ENCODE results near the gene CP. TPM values are rescaled to one million over a fixed set of nuclear protein-coding genes. Genes with fewer than 3 reads are reported as not detected.

The CP gene
- total and polyA plus RNA-seq, 9 of the 15 experiments (the other 6 are each of a cell fraction or from before 2014, with no cell fraction given), result 0.30 to 0.75 TPM; not detected in 7

DNA sequence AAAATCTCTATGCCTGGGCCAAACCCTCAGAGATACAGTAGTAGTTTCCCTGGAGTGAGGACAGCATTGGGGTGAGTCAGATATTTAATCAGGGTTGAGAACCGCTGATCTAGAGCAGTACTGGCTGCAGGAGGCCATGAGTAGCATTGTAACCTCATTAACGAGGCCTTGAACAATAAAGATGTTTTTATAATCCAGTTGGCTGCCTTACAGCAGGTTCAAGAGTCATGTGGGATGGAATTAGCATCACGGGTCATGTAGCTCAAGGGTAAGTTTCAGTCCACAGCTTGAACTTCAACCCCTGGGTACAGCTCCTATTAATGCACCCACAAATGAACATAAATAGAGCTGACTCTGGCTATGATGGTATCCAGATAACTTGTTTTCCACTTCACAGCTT lies 87.1 kb downstream of the CP start:
- Histone ChIP-seq H3K79me2 (ENCODE audit: control insufficient read depth, insufficient read depth, low read length) (peaks cover 8% of the 10 kb centered on the region; the same call in 1 of the 3 replicates), H3K4me2 (ENCODE audit: insufficient read depth, low read length) (no peak overlapping the region), H3K36me3 (ENCODE audit: control insufficient read depth, insufficient read depth, low read length) (no peaks in the 10 kb centered on the region), H3K27me3 (ENCODE audit: control insufficient read depth in 2 of 2, insufficient read depth in 2 of 2, low read length in 2 of 2) (no peaks in the 10 kb centered on the region), H2AFZ (ENCODE audit: low read depth, low read length) (no peak overlapping the region), H3K9me1 (ENCODE audit: control insufficient read depth, insufficient read depth, low read length) (no peaks in the 10 kb centered on the region), H4K20me1 (replicated peaks; ENCODE audit: control insufficient read depth, insufficient read depth, low read length) (no peaks in the 10 kb centered on the region), H3K4me1 (replicated peaks in 1 of 2; ENCODE audit: control insufficient read depth in 2 of 2, insufficient read depth in 2 of 2, low read length in 2 of 2) (peaks cover 0 to 7% of the 10 kb centered on the region in 2 experiments; a peak in 3 of 5 replicates), H3K9ac (ENCODE audit: insufficient read depth in 1 of 2, low read depth in 2 of 2, low read length in 2 of 2) (no peak overlapping the region), H3K9me3 (replicated peaks; ENCODE audit: control insufficient read depth, insufficient read depth, low read depth, low read length) (no peaks in the 10 kb centered on the region), H3K27ac (ENCODE audit: extremely low read depth, low read depth, low read length) (no peak overlapping the region), H3K4me3 (no peak overlapping the region)
- POLR2A ChIA-PET, result no interaction called here
- FAIRE-seq (no peak), DNase-seq (ENCODE audit: extremely low read depth in 1 of 4, low spot score in 3 of 4) (no peak), ATAC-seq (no peak)
- intact Hi-C loops (cut with micrococcal nuclease) (no loop called here), in situ Hi-C loops (cut with MboI) (no loop called here)
- 36% methylated on average over 3 of the region's 3 CpGs for WGBS (ENCODE audit: insufficient coverage, low coverage, missing lambda C conversion rate)
- CTCF ChIA-PET (ENCODE audit: low intra/inter-chr PET ratio), result no interaction called here
- BruUV-seq (replicated peaks), result no TSS peak
- TF ChIP-seq HMGN3 (IDR thresholded peaks at IDR 0.05; ENCODE audit: borderline replicate concordance, extremely low read depth, insufficient read length, low read depth, low read length), result no peak
- no peak for TF ChIP-seq SAP30 (IDR thresholded peaks at IDR 0.05; ENCODE audit: borderline replicate concordance, insufficient read depth, low read depth, low read length, poor library complexity, severe bottlenecking)

DNA sequence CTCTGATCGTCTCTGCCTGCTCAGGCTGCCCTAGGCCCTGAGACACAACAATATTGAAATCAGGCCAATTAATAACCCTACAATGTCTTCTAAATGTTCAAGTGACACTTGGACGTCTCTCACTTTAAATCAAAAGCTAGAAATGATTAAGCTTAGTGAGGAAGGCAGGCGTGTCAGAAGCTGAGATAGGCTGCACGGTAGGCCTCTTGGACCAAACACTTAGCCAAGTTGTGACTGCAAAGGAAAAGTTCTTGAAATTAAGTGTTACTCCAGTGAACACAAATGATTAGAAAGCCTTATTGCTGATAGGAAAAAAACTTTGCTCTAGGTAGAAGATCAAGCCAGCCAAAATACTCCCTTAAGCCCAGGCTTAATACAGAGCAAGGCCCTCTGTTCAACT lies 90.0 kb downstream of the CP start:
- Histone ChIP-seq H3K4me1 (replicated peaks in 1 of 2; ENCODE audit: control insufficient read depth in 2 of 2, insufficient read depth in 2 of 2, low read length in 2 of 2) (peaks cover 5 to 12% of the 10 kb centered on the region in 2 experiments; a peak in 3 of 5 replicates), H3K4me2 (ENCODE audit: insufficient read depth, low read length) (no peak overlapping the region), H2AFZ (ENCODE audit: low read depth, low read length) (no peak overlapping the region), H3K36me3 (ENCODE audit: control insufficient read depth, insufficient read depth, low read length) (no peaks in the 10 kb centered on the region), H4K20me1 (replicated peaks; ENCODE audit: control insufficient read depth, insufficient read depth, low read length) (no peaks in the 10 kb centered on the region), H3K9ac (ENCODE audit: insufficient read depth in 1 of 2, low read depth in 2 of 2, low read length in 2 of 2) (no peak overlapping the region), H3K9me1 (ENCODE audit: control insufficient read depth, insufficient read depth, low read length) (no peaks in the 10 kb centered on the region), H3K27me3 (ENCODE audit: control insufficient read depth in 2 of 2, insufficient read depth in 2 of 2, low read length in 2 of 2) (peaks cover 0 to 8% of the 10 kb centered on the region in 2 experiments; a peak in 2 of 5 replicates), H3K27ac (ENCODE audit: extremely low read depth, low read depth, low read length) (no peak overlapping the region), H3K79me2 (ENCODE audit: control insufficient read depth, insufficient read depth, low read length) (peaks cover 9% of the 10 kb centered on the region; the same call in 1 of the 3 replicates), H3K9me3 (replicated peaks; ENCODE audit: control insufficient read depth, insufficient read depth, low read depth, low read length) (no peaks in the 10 kb centered on the region), H3K4me3 (no peak overlapping the region)
- ChIA-PET CTCF (ENCODE audit: low intra/inter-chr PET ratio) (interaction anchor here (0.6 to 1.8 kb wide), 2 partner anchors 14 to 142 kb away, joined by 5 read pairs; no protein-coding TSS in a partner anchor), POLR2A (no interaction called here)
- ATAC-seq (no peak), FAIRE-seq (no peak), DNase-seq (ENCODE audit: extremely low read depth in 1 of 4, low spot score in 3 of 4) (no peak)
- intact Hi-C loops (cut with micrococcal nuclease) (no loop called here), in situ Hi-C loops (cut with MboI) (no loop called here)
- 55% methylated on average over 4 of the region's 4 CpGs for WGBS (ENCODE audit: insufficient coverage, low coverage, missing lambda C conversion rate)
- BruUV-seq (replicated peaks), result no TSS peak
- no peak for TF ChIP-seq CEBPB (tag; IDR thresholded peaks at IDR 0.05)
- TF ChIP-seq CREM (IDR thresholded peaks at IDR 0.05; ENCODE audit: low read depth), result no peak
- no peak for TF ChIP-seq ATF7 (IDR thresholded peaks at IDR 0.05)
- TF ChIP-seq ZNF217 (CRISPR knock-in tag; IDR thresholded peaks at IDR 0.05), result no peak
- no peak for TF ChIP-seq ZNF274 (IDR thresholded peaks at IDR 0.05; ENCODE audit: borderline replicate concordance, low read depth, low read length)
- TF ChIP-seq ZNF316 (IDR thresholded peaks at IDR 0.05), result no peak
- TF ChIP-seq, protein P1, sequence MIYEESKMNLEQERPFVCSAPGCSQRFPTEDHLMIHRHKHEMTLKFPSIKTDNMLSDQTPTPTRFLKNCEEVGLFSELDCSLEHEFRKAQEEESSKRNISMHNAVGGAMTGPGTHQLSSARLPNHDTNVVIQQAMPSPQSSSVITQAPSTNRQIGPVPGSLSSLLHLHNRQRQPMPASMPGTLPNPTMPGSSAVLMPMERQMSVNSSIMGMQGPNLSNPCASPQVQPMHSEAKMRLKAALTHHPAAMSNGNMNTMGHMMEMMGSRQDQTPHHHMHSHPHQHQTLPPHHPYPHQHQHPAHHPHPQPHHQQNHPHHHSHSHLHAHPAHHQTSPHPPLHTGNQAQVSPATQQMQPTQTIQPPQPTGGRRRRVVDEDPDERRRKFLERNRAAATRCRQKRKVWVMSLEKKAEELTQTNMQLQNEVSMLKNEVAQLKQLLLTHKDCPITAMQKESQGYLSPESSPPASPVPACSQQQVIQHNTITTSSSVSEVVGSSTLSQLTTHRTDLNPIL (CRISPR knock-in tag; IDR thresholded peaks at IDR 0.05), result no peak
- no peak for TF ChIP-seq TOE1 (IDR thresholded peaks at IDR 0.05; ENCODE audit: borderline replicate concordance)
- TF ChIP-seq TOE1 (CRISPR knock-in tag; IDR thresholded peaks at IDR 0.05; ENCODE audit: borderline replicate concordance, low read depth), result no peak
- TF ChIP-seq SAFB2 (IDR thresholded peaks at IDR 0.05; ENCODE audit: borderline replicate concordance, low read depth, low read length, severe bottlenecking), result no peak
- no peak for TF ChIP-seq MTA1 (IDR thresholded peaks at IDR 0.05; ENCODE audit: borderline replicate concordance)
- no peak for TF ChIP-seq MEF2D (tag; conservative IDR thresholded peaks at IDR 0.05; ENCODE audit: low read depth)
- no peak for TF ChIP-seq RB1 (IDR thresholded peaks at IDR 0.05; ENCODE audit: low read depth)
- no peak for TF ChIP-seq SP2 (IDR thresholded peaks at IDR 0.05; ENCODE audit: extremely low read depth, low read depth, low read length, poor library complexity, severe bottlenecking)
